Measurements from ENCODE around the gene PDS5B. TPM values are rescaled to one million over a fixed set of nuclear protein-coding genes. Genes with fewer than 3 reads are reported as not detected.

The PDS5B gene
- polyA plus RNA-seq, 1 experiment, result 16.7 TPM

GRCh38 chr13:32663660-32664059 is 77.4 kb downstream of the PDS5B start:
- CTCF ChIA-PET, result interaction anchor here (1.1 to 5.3 kb wide), 2 partner anchors 13 to 24 kb away, joined by 3 to 49 read pairs; no protein-coding TSS in a partner anchor
- Histone ChIP-seq H3K9me3 (ENCODE audit: control insufficient read depth, insufficient read depth, low read length) (no peaks in the 10 kb centered on the region), H3K27me3 (ENCODE audit: control insufficient read depth, insufficient read depth, low read length) (no peaks in the 10 kb centered on the region), H3K4me3 (ENCODE audit: low read depth, low read length) (no peak overlapping the region), H3K27ac (ENCODE audit: low read depth, low read length) (no peak overlapping the region)
- POLR2A ChIA-PET, result no interaction called here
- no peak for DNase-seq (ENCODE audit: low read depth, low spot score)
- no peak for TF ChIP-seq CTCF (IDR thresholded peaks at IDR 0.05; ENCODE audit: low read depth, low read length)

GRCh38 chr13:32666990-32667571 is 80.8 kb downstream of the PDS5B start:
- CTCF ChIA-PET, result interaction anchor here (0.8 to 6.9 kb wide), 2 partner anchors 10 to 16 kb away, joined by 3 to 48 read pairs; no protein-coding TSS in a partner anchor
- DNase-seq (ENCODE audit: low read depth, low spot score), result no peak
- POLR2A ChIA-PET, result no interaction called here
- Histone ChIP-seq H3K9me3 (ENCODE audit: control insufficient read depth, insufficient read depth, low read length) (no peaks in the 10 kb centered on the region), H3K27ac (ENCODE audit: low read depth, low read length) (no peak overlapping the region), H3K27me3 (ENCODE audit: control insufficient read depth, insufficient read depth, low read length) (no peaks in the 10 kb centered on the region), H3K4me3 (ENCODE audit: low read depth, low read length) (no peak overlapping the region)
- TF ChIP-seq CTCF (IDR thresholded peaks at IDR 0.05; ENCODE audit: low read depth, low read length), result no peak

- no peak overlapping the region for H3K27ac ChIP-seq (ENCODE audit: low read depth, low read length)
- no peak overlapping the region for H3K4me3 ChIP-seq (ENCODE audit: low read depth, low read length)
- ChIA-PET CTCF (interaction anchor here (0.6 to 6.9 kb wide), 36 partner anchors 8 to 907 kb away, joined by 3 to 48 read pairs (median 5); partner anchors contain the start of gene PDS5B), POLR2A (no interaction called here)
- DNase-seq (ENCODE audit: low read depth, low spot score), result no peak
- TF ChIP-seq CTCF (IDR thresholded peaks at IDR 0.05; ENCODE audit: low read depth, low read length), result peak; percentile 78
- no peaks in the 10 kb centered on the region for H3K9me3 ChIP-seq (ENCODE audit: control insufficient read depth, insufficient read depth, low read length)
- H3K27me3 ChIP-seq (ENCODE audit: control insufficient read depth, insufficient read depth, low read length), result no peaks in the 10 kb centered on the region
Observed at GRCh38 chr13:32669030-32669646, 82.9 kb downstream of the PDS5B start.

- TF ChIP-seq CTCF (IDR thresholded peaks at IDR 0.05; ENCODE audit: low read depth, low read length), result no peak
- no peak for DNase-seq (ENCODE audit: low read depth, low spot score)
- Histone ChIP-seq H3K27me3 (ENCODE audit: control insufficient read depth, insufficient read depth, low read length) (no peaks in the 10 kb centered on the region), H3K9me3 (ENCODE audit: control insufficient read depth, insufficient read depth, low read length) (no peaks in the 10 kb centered on the region), H3K27ac (ENCODE audit: low read depth, low read length) (no peak overlapping the region), H3K4me3 (ENCODE audit: low read depth, low read length) (no peak overlapping the region)
- ChIA-PET POLR2A (no interaction called here), CTCF (interaction anchor here (0.7 to 1.6 kb wide), 2 partner anchors 24 to 35 kb away, joined by 3 to 7 read pairs; no protein-coding TSS in a partner anchor)
Observed at GRCh38 chr13:32674503-32674902, 88.3 kb downstream of the PDS5B start.

- Histone ChIP-seq H3K27ac (ENCODE audit: low read depth, low read length) (no peak overlapping the region), H3K9me3 (ENCODE audit: control insufficient read depth, insufficient read depth, low read length) (no peaks in the 10 kb centered on the region), H3K4me3 (ENCODE audit: low read depth, low read length) (no peak overlapping the region), H3K27me3 (ENCODE audit: control insufficient read depth, insufficient read depth, low read length) (no peaks in the 10 kb centered on the region)
- ChIA-PET CTCF (interaction anchor here (1.3 kb wide), 1 partner anchor 25 kb away, joined by 3 read pairs; no protein-coding TSS in a partner anchor), POLR2A (no interaction called here)
- no peak for TF ChIP-seq CTCF (IDR thresholded peaks at IDR 0.05; ENCODE audit: low read depth, low read length)
- DNase-seq (ENCODE audit: low read depth, low spot score), result no peak
Observed at GRCh38 chr13:32676242-32676641, 90.0 kb downstream of the PDS5B start.

Measured in AG04450 (cell line).